Cardiac muscle cell (in vitro differentiated cells and primary cell): Measurements from ENCODE around the gene SIGLEC5. TPM values are rescaled to one million over a fixed set of nuclear protein-coding genes. Genes with fewer than 3 reads are reported as not detected.

Source experiments
- DNase-seq, 2 donors: peaks; one replicate each; pipeline versions ENCODE4 v3.0.0 to v3.0.0-alpha.2; 2010 to 2017; ENCODE audit warnings: low read depth in 1 of 2, low spot score in 1 of 2
- H3K27ac ChIP-seq: fragments of 200-600 bp; sonication (generic); 2 replicates; pipeline ENCODE4 v1.5.1; 2016
- H3K27me3 ChIP-seq: fragments of 200-600 bp; sonication (generic); 2 replicates; pipeline ENCODE4 v1.6.0; 2016; ENCODE audit warnings: control low read depth
- H3K36me3 ChIP-seq: fragments of 200-600 bp; sonication (generic); 2 replicates; pipeline ENCODE4 v1.5.1; 2016; ENCODE audit warnings: control low read depth
- H3K4me1 ChIP-seq: fragments of 200-600 bp; sonication (generic); 2 replicates; pipeline ENCODE4 v1.8.1; 2017; ENCODE audit warnings: low read depth, mild to moderate bottlenecking, mixed run types
- H3K4me3 ChIP-seq: fragments of 200-600 bp; sonication (generic); 2 replicates; pipeline ENCODE4 v1.5.1; 2016; ENCODE audit warnings: mild to moderate bottlenecking
- H3K9me3 ChIP-seq: fragments of 200-600 bp; sonication (generic); 2 replicates; pipeline ENCODE4 v1.5.1; 2017; ENCODE audit warnings: low read depth, mild to moderate bottlenecking, control low read depth
- polyA plus RNA-seq: library from polyadenylated mRNA; unstranded; fragments of >200 nt; fragmentation: Nextera tagmentation; extraction: Ambion mirVana; gene quantifications from 2 replicates; pipeline ENCODE4 v1.2.1, GENCODE V29; 2016
- total RNA-seq: library from RNA; depleted of rRNA; stranded (reverse); fragments of >200 nt; gene quantifications from 2 replicates; pipeline ENCODE4 v1.2.3, GENCODE V29; 2016
- TF ChIP-seq, protein P1 (sequence below): IDR thresholded peaks from 2 replicates; pipeline ENCODE4 v1.5.1; 2012; ENCODE audit warnings: low read depth, mild to moderate bottlenecking, low read length

Gene SIGLEC5
- total and polyA plus RNA-seq, 2 experiments from 2014 or later, result not detected

DNA sequence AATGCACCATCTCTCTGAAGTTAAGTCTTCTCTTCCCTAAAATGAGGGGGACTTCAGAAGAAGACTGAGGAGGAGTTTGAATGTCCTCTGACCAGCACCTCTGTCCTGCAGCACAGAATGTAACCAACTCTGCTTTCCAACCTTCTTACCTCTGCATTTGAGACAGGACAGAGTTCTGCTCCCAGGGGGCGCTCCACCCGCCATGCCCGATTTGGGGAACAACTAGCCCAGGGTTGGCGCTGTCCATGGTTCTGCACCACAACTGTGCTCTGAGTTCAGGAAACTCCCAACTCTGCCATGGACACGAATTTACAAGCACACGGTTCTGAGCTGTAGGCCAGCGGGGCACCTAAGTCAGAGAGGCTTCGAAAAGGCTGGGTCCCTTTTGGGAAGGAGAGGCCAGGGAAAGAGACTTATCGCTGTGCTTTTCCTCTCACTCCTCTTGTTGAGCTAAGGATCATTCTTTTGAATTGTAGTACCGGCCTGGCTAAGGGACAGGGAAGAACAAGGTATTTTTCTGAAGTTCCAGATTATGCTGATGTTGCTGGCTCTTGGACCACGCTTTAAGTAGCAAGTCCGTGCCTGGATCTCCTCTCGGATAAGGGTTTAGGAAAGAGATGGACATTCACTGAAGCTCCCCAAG, 22.2 kb downstream of the SIGLEC5 start:
- Histone ChIP-seq H3K4me1 (no peaks in the 10 kb centered on the region), H3K4me3 (no peak overlapping the region), H3K27ac (no peak overlapping the region), H3K36me3 (no peaks in the 10 kb centered on the region), H3K9me3 (no peaks in the 10 kb centered on the region), H3K27me3 (no peaks in the 10 kb centered on the region)
- TF ChIP-seq, protein P1, sequence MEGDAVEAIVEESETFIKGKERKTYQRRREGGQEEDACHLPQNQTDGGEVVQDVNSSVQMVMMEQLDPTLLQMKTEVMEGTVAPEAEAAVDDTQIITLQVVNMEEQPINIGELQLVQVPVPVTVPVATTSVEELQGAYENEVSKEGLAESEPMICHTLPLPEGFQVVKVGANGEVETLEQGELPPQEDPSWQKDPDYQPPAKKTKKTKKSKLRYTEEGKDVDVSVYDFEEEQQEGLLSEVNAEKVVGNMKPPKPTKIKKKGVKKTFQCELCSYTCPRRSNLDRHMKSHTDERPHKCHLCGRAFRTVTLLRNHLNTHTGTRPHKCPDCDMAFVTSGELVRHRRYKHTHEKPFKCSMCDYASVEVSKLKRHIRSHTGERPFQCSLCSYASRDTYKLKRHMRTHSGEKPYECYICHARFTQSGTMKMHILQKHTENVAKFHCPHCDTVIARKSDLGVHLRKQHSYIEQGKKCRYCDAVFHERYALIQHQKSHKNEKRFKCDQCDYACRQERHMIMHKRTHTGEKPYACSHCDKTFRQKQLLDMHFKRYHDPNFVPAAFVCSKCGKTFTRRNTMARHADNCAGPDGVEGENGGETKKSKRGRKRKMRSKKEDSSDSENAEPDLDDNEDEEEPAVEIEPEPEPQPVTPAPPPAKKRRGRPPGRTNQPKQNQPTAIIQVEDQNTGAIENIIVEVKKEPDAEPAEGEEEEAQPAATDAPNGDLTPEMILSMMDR, result peak; percentile 96
- DNase-seq, result peak; percentile 74 to 87

DNA sequence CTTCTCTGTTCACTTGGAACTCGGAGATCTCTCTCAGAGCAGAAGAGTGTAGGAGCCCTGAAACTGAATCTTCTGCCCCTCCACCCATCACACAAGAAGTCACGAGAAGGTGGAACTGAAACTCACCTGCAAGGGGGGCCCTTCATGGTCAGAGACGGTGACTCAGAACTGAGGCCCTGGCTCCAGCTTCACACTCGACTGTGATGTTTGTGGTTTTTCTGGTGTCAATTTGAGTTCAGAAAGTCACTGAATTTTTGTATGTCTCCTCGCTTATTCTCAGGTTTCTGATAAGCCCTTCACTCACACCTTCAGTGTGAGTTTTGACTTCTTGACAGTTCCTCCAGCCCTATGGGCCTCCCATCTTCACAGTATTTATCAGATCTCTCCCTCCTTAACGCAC, 23.1 kb downstream of the SIGLEC5 start:
- Histone ChIP-seq H3K9me3 (no peaks in the 10 kb centered on the region), H3K36me3 (no peaks in the 10 kb centered on the region), H3K4me3 (no peak overlapping the region), H3K27ac (no peak overlapping the region), H3K27me3 (no peaks in the 10 kb centered on the region), H3K4me1 (no peaks in the 10 kb centered on the region)
- no peak for DNase-seq
- TF ChIP-seq, protein P1, result no peak

DNA sequence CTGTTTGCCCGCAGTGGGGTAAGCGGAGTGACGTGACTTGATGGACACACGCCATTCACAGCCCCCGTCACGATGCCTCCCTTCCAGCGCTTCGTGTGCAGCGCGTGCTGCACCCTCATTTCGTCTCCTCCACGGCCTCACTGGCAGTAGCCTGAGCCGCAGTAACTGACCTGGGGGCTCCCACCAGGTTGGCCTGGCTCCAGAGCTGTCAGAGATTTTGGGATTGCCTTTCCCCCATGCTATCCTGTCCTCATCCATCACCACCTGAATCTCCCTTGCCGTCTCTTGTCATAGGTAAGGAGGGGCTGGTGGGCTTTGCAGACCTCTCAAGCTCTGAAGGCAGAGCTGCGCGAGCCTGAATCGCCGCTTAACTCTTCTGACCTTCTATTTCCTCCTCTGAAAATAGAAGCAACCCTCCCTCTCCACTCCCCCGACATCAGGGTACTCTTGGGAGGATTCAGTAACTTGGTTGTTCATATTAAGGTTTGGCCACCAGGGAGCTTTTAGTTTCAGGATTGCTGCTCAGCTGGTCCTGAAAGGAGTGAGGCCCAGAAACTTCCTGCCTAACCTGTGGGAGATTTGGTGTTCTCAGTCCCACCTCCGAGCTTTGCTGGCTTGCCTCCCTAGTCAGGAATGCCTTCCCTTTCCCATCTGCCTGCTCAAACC, 27.9 kb downstream of the SIGLEC5 start:
- no peak for DNase-seq
- H3K36me3 ChIP-seq, result no peaks in the 10 kb centered on the region
- H3K9me3 ChIP-seq, result no peaks in the 10 kb centered on the region
- no peak overlapping the region for H3K27ac ChIP-seq
- TF ChIP-seq, protein P1, result no peak
- no peaks in the 10 kb centered on the region for H3K27me3 ChIP-seq
- no peak overlapping the region for H3K4me3 ChIP-seq
- H3K4me1 ChIP-seq, result no peaks in the 10 kb centered on the region

DNA sequence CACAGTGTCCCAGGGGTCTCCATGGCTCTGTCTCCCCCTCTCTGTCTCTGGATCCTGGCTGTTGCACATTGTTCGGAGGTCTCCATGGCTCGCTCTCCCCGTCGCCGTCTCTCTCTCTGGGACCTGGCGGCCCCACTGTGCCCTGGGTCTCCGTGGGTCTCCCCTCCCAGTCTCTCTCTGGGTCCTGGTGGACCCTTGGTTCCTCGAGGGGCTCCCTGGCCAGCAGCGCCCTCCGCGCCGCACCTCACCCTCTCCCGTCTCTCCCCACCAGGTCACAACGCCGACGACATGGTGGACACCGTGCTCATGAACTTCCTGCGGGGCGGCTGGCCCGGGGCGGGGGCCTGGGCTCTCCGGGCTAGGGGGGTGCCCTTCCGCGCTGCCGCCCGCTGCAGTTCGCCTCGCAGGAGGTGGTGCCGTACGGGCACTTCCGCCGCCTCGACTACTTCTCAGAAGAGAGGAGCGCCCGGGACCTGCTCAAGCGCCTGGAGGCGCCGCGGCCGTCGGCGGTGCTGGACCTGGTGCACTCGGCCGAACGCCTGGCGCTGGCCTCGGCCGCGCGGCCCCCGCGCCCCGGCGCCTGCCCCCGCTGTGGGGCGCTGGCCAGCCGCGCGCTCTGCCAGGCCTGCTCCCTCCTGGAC, 29.1 kb downstream of the SIGLEC5 start:
- Histone ChIP-seq H3K36me3 (no peaks in the 10 kb centered on the region), H3K9me3 (no peaks in the 10 kb centered on the region), H3K27ac (no peak overlapping the region), H3K27me3 (no peaks in the 10 kb centered on the region), H3K4me1 (no peaks in the 10 kb centered on the region), H3K4me3 (no peak overlapping the region)
- peak in 1 of 2 donors; percentile 2 for DNase-seq
- TF ChIP-seq, protein P1, result no peak

DNA sequence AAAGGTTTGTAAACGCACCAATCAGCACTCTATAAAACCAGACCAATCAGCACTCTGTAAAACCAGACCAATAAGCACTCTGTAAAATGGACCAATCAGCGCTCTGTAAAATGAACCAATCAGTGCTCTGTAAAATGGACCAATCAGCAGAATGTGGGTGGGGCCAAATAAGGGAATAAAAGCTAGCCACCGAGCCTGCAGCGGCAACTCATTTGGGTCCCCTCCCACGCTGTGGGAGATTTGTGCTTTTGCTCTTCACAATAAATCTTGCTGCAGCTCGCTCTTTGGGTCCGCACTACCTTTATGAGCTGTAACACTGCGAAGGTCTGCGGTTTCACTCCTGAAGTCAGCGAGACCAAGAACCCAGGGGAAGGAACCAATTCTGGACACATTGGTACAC, 31.1 kb downstream of the SIGLEC5 start:
- Histone ChIP-seq H3K9me3 (no peaks in the 10 kb centered on the region), H3K4me1 (no peaks in the 10 kb centered on the region), H3K4me3 (no peak overlapping the region), H3K36me3 (no peaks in the 10 kb centered on the region), H3K27me3 (no peaks in the 10 kb centered on the region), H3K27ac (no peak overlapping the region)
- DNase-seq, result no peak
- TF ChIP-seq, protein P1, result no peak
